Measurements from ENCODE around the gene HOMER2.
"Not testable (repeated sequence)": the region's sequence is repeated elsewhere in the genome, so short reads cannot be mapped to it uniquely, and the experiment has no call there.

Gene HOMER2

DNA sequence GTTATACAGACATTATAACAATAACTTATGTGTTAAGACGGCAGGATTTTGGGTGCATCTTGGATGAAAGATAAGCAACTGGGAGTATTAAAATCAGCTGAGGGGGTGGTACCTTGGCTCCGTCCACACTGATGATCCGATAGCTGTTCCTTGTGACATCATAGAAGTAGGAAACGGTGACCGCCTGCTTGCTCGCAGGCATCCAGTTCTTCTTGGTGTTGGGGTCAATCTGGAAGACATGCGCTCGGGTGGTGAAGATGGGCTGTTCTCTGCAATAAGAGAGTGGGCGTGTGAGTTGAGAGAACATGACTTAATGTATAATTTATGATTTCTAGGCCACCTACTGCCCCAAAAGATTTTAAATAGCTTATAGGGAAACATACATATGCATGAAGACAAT, 59.9 kb downstream of the HOMER2 start:
- DNase-seq: no peak

DNA sequence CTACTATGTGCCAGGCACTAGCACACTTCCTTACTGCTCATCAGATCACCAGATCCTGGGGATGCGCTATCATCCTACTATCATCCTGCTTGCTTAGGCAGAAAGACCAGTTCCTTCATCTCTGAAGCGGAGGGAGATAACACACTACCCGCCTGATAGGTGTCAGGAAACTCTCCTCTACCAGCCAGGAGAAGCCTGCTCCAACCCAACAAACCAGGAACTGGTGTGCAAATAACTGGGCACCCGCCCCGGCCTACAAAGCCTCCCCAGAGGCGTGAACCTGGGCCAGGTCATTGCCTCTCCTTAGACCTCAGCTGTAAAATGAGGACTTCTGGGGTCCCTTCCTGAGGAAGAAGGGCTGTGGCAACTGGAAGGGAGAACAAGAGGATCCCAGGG, 61.5 kb downstream of the HOMER2 start:
- DNase-seq: no peak

- DNase-seq: peak; percentile 16
Measured at GRCh38 chr15:82890338-82890994, 62.1 kb downstream of the HOMER2 start.

DNA sequence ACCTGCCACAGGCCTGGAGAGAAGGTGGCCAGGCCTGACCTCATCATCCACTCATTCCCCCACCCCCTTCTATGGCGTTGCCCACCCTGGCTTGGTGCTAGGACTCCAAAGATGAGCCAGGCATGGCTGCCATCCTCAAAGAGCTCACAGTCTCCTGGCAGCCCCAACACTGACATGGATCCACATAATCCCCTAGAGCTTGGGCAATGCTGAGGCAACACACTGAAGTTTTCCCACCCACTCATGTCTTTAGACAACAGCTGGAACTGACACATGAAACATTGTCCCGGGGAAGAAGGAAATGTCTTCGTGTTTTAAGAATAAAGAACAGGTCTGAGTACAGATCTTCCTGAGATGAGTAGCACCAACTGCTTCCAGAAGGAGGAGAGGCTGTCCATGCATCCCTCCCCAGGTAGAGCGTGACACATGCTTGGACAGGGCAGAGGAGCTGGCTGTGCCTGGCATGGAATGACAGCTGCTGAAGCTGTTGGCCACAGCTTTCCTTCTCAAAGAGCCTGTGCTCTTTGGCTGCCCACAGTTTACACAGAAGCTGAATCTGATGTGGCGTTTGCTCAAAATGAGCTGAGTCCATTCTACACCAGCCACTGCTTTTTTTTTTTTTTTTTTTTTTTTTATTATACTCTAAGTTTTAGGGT, 70.1 kb downstream of the HOMER2 start:
- no peak for DNase-seq

- no peak for DNase-seq
Measured at GRCh38 chr15:82881747-82882146, 70.8 kb downstream of the HOMER2 start.

- DNase-seq: no peak
Measured at GRCh38 chr15:82880704-82881103, 71.8 kb downstream of the HOMER2 start.

DNA sequence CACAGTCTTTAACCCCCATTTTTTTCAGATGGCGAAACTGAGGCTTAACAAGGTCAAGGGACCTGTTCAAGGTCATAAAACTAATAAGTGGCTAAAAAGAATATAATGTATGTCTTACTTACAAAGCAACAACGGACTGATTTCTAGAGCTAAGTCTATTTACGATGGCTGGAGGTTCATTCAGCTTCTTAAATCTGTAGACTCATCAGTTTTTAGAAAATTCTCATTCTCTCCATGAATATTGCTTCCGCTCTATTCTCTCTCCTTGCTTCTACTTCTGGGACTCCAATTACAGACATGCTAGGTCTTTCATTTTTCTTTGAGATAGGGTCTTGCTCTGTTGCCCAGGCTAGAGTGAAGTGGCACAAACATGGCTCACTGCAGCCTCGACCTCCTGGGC, 74.2 kb downstream of the HOMER2 start:
- no peak for DNase-seq

GRCh38 chr15:82877825-82878224, 74.7 kb downstream of the HOMER2 start:
- no peak for DNase-seq

- no peak for DNase-seq
Measured at GRCh38 chr15:82875411-82876003, 77.0 kb downstream of the HOMER2 start.

DNA sequence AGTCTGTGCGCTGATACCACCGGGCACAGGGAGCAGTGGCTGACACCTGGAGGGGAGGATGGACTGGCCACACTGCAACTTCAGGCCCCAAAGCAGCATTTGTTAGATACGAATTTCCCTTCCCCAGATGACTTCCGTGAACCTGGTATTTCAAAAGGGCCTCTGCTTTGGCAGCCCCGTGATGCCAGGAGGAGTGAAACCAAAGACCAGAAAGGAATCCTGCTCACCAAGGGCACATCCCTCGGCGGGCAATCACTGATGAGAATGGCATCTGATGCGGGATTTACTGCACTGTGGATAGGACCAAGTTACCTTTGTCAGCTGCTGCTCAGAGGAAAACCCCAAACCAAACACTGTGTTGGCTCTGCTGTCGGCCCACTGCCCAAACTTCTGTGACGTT, 77.6 kb downstream of the HOMER2 start:
- no peak for DNase-seq

- DNase-seq: no peak
Measured at GRCh38 chr15:82874267-82874666, 78.3 kb downstream of the HOMER2 start.

GRCh38 chr15:82873000-82873680, 79.4 kb downstream of the HOMER2 start:
- no peak for DNase-seq

- DNase-seq: no peak
Measured at GRCh38 chr15:82871832-82872484, 80.6 kb downstream of the HOMER2 start.

DNA sequence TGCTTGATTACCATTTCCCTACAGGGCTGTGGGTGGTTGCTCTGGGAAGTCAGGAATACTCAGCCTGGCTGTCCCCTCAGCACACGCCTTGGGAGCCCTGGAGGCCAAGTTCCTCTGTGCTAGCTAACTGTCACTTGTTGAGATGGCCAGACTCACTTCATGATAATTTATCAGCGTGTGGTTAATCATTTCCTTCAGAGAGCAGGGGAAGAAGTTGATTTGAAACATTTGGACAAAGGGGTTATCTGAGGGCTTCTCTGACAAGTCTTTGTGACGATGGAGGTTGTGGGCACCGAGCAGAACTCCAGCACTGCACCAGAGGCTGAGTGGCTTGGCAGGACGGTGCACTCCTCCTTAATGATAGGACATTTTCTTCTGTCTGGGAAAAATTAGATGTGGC, 81.2 kb downstream of the HOMER2 start:
- DNase-seq: no peak

GRCh38 chr15:82870727-82871320, 81.7 kb downstream of the HOMER2 start:
- DNase-seq: no peak

- DNase-seq: not testable (repeated sequence)
Measured at GRCh38 chr15:82865981-82866380, 86.5 kb downstream of the HOMER2 start.

GRCh38 chr15:82865581-82865980, 86.9 kb downstream of the HOMER2 start:
- not testable (repeated sequence) for DNase-seq

GRCh38 chr15:82864967-82865366, 87.6 kb downstream of the HOMER2 start:
- no peak for DNase-seq

GRCh38 chr15:82862886-82863285, 89.6 kb downstream of the HOMER2 start:
- DNase-seq: no peak

GRCh38 chr15:82858932-82859331, 93.6 kb downstream of the HOMER2 start:
- DNase-seq: no peak

DNA sequence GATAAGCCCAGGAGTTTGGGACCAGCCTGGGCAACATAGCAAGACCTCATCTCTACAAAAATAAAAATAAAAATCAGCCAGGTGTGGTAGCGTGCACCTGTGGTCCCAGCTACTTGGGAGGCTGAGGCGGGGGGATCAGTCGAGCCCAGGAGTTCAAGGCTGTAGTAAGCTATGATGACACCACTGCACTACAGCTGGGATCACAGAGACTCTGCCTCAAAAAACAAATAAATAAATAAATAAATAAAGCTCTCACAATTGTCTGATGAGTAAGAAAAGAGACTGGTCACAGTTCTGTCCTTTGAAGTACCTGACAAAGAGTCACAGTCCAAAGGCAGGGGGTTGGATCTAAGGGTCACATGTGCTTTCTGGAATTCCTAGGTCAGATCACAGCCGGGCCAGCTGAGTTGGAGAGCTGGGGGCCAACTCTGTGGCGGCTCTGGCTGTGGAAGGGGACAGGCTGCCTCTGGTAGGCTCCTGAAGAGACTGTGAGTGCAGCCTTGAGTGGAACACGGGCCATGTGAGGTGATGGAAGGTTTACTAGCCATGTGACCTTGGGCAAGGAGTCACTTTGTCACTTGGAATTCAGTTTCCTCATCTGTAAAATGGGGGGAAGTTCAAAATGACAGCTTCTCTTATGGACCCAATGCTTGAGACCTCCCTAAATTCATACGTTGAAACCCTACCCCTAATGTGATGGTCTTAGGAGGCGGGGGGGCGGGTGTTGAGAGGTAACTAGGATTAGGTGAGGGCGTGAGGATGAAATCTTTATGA, 95.9 kb downstream of the HOMER2 start:
- no peak for DNase-seq
